NOMO-1 (cell line): ENCODE results near the gene SLC6A11.
A peak's percentile ranks its signal among the peaks of the same experiment; 100 is the strongest.

ENCODE experiments used
- DNase-seq, 2 experiments: peaks; one replicate each; lab custom pipeline; 2025; ENCODE audit not compliant: unreplicated experiment in 2 of 2; lab: John Stamatoyannopoulos, UW

The SLC6A11 gene

DNA sequence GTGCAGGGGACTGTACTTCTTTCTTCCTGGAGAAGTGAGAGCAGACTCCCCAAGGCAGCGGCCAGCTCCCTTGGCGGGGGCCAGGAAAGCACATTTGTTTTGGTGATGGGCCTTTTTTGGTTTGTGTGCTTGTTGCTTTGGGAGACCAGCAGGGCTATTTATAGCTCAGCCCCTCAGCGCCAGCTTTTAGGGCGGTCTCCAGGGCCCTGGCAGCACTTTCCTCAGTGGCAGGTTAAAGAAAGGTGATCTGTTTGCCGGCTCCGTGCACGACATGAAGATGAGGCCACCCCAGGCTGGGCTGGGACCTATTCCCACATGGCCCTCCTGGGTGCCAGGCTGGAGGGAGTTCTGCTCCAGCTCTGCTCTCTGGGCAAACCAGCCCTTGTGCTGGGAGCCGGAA, 21.8 kb downstream of the SLC6A11 start:
- DNase-seq = no peak

- DNase-seq = no peak
These were observed 23.1 kb downstream of the SLC6A11 start for GRCh38 chr3:10839167-10839566.

DNA sequence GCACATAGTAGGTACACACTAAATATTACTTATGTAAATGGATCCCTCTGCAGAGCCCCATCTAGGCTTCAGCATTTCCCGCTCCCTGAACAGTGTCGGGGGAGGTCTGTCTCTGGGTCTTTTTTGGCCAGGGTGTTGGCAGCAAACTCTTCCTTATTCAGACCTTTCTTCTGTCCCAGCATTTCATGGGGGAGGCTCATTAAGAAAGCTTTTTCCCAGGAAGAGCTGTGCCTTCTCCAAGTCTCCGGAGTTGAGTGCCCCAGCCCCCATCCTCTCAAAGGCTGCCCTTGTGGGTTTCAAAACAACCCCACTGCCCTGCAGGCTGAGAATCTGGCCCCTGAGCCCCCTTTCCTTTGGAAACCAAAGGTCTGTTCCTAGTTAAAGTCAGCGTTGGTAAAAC, 25.1 kb downstream of the SLC6A11 start:
- DNase-seq = no peak

- no peak for DNase-seq
These were observed 27.4 kb downstream of the SLC6A11 start for GRCh38 chr3:10843378-10843777.

DNA sequence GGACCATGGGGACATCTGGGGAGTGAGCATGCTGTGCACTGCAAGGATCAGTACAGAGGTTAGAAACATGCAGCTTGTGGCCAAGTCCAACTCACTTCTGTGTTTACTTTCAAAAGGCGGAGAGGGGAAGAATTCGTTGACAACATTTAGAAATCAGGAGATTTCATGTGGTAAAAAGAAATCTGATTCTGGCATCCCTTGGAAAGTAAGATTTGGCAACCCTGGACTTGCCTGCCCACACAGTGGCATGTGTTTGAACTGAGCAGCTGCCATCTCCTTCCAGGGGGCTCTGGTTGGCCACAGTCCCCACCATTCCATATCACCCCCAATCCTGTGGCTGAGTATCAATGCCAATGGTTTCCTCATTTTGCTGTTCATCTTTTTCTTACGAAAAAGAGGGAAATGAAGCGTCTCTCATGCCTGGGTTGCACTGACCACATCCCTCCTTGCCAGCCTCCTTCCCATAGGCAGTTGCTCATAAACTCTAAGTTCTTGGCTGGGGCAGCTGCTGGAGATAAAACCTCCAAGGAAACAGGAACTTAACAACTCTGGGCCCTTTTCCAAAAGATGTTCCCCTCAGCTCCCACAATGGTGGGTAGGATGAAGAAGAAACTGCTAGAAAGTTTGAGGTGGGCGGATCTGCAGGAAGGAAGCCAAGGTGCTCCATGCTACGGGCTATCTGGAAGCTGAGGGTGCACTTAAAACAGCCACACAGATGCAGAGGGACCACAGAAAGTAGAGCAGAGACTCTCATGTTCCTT, 29.2 kb downstream of the SLC6A11 start:
- DNase-seq = peak; percentile 35 to 53

DNA sequence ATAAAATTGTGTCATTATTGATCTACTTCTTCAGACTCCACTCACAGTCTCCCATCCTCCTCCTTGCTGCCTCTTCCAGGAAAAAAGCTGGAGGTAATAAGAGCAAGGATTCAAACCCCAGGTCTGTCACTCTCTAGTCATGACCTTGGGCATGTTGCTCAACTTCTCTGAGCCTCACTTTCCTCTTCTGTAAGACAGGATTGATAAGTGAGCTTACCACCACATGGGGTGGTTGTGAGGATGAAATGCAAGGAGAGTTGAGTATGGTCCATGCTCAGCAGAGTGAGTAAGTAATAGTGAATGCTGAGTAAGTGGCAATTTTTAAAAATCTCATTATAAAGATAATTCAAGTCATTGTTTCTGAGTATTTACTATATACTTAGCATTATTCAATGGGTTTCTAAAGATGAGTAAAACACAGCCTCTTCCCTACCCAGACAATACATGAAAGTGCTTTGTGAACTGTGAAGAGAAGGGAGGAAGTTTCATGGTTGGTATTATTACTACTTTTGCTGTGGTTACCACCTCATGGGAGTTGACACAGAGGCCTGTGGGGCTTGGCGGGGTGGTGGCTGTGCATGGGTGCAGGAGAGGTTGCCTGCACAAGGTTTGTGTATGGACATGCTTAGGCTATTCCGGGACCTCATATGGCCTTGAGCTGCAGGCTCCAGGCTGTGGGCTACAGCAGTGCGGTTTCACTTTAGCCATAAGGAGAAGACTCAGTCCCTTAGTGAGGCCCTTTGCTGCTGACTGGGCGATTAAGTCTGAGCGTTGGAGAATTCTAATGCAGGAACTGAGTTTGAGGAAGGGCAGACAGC, 30.0 kb downstream of the SLC6A11 start:
- DNase-seq = peak; percentile 79 to 82

- DNase-seq = no peak
These were observed 30.6 kb downstream of the SLC6A11 start for GRCh38 chr3:10846657-10846975.

DNA sequence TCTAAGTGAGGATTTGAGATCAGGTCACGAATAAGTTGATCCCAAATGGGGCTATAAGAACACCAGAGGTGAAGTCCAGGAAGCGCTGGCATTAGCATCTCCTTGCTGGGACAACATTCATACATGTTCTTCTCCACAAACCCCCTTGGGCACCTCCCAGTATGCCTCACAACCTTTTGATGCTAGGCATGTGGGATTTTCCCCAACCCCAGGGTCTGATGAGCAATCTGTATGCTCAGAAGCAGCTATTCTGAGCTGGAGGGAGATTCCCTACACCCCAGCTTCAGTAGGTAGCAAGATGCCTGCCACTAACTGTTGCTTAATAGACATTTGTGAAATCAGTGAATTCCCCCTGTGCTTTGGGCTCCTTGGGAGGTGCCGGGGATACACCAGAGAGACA, 32.2 kb downstream of the SLC6A11 start:
- DNase-seq = no peak

- no peak for DNase-seq
These were observed 36.2 kb downstream of the SLC6A11 start for GRCh38 chr3:10852066-10852808.

DNA sequence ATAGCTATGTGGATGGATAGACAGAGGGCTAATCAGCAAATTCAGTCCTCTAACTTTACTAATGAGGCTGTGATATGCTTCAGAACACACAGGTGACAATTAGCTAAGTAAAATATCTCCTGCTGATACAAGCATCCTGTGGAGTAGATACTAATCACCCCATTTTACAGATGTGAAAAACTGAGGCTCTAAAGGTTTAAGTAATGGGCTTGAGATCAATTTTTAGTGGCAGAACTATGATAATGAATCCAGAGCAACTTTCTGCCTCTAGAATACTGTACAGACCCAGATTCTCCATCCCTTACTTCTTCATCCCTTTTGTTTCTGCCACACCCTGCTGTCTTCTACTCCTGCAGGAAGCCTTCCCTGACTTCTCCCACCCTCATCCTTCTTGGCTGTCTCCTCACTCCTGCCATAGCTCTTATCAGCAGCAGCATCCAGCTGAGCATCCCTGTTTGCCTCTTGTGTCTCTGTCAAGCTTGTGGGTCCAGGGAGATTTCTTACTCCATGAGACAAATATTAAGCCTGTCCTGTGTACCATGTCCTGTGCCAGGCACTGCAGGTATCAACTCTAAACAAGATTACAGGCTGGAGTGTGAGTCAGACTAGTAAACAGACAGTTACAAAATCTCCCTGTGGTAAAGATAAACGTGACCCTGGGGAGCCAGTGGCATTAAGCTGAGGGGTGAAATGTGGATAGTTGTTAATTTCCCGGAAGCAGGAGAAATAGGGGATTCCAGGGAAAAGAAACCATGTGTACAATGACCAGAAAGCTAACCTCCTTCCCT, 39.2 kb downstream of the SLC6A11 start:
- DNase-seq = no peak

DNA sequence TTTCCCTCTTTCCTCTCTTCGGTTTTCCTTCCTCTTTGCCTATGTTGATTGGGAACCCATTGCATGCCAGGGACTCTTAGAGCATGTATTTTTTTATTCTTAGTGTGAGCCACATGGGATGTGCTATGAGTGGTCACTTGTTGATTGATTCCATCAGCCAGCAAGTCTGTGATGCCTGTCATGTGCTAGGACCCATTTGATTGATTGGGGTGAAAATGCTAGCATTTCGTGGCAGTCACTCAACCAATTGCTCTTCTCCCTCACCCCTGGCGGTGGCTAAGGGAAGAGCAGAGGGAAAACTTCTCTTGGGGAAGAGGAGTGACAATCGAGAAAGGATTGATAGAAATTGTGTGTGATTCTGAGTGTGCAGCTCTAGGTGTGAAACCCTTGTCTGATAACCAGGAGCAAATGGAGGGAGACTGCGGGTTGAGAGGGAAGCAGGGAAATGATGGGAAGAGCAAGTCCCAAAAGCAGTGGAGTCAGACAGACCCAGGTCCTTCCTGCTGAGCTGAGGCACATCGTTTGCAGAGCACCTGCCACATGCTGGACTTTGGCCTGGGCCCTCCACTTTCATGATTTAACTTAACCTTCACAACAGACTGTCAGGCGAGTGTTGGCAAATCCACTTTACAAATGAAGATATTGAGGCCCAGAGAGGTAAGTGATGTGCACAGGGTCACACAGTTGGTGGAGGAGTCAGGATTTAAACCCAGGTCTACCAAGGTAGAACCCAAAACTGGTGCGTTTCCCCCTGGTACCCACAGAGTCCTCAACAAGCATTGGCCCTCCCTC, 40.0 kb downstream of the SLC6A11 start:
- no peak for DNase-seq

GRCh38 chr3:10857235-10857634, 41.2 kb downstream of the SLC6A11 start:
- DNase-seq = no peak

DNA sequence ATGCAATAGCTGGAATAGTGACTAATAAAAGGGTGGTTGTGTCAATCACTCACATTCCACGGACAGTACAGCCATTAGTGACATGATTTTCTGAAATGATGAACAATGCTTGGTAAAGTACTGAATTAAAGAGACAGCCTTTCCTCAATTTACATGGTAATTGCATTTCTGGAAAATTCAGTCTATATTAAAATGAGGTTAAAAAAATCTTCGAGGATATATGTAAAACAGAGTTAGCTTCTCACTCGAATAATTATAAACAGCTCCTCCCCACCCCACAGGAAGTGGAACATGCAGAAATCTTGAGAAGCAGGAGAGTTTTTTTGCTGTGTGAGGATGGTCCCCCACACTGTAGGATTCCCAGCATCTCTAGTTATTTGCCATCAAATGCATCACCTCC, 42.1 kb downstream of the SLC6A11 start:
- no peak for DNase-seq

GRCh38 chr3:10867384-10867783, 51.4 kb downstream of the SLC6A11 start:
- peak in 1 of 2 experiments; percentile 1 for DNase-seq

GRCh38 chr3:10869460-10869859, 53.4 kb downstream of the SLC6A11 start:
- no peak for DNase-seq

GRCh38 chr3:10870296-10870695, 54.3 kb downstream of the SLC6A11 start:
- no peak for DNase-seq

GRCh38 chr3:10873415-10873814, 57.4 kb downstream of the SLC6A11 start:
- no peak for DNase-seq

DNA sequence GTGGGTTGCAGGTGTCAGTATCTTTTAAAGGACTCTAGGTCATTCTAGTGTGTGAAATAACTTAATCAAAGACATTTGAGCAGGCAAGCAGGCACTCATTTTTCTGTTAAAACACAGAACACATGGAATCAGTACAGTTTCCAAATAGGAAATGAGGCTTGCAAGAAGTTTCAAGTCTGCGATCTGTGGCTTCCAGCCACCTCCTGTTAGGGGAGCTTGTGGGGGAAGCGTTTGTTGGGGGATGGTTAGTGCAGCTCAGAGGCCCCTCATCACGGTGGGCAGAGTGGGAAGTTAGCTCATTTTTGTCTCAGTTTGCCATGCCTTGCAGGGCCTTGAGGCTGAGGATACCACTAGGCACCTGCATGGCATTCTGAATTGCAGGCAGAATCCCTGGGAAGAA, 59.9 kb downstream of the SLC6A11 start:
- no peak for DNase-seq

- DNase-seq = no peak
These were observed 60.6 kb downstream of the SLC6A11 start for GRCh38 chr3:10876661-10877060.

DNA sequence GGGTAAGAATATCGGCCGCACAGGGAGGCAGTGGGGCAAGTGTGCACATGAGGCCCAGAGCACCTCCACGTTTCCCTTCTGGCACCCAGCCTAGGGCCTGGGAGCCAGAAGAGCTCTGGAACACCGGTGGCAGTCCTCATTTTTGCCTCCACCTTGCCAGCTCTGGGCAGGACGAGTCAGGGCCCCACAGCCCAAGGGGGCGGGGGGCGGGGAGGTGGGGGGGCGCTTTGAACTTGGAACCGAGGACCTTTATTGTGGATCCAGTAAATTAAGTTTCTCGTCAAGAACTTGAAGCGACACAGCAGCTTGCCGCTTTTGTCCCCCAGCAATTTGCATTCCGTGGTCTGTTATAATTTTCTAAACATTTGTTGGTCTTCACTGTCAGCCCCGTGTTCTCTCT, 66.8 kb downstream of the SLC6A11 start:
- no peak for DNase-seq
